ENCODE measurements around the gene FAM120B.

Gene FAM120B

GRCh38 chr6:170292407-170293158 is 14.0 kb upstream of the FAM120B start:
- no peaks in the 10 kb centered on the region for H3K9me3 ChIP-seq (ENCODE audit: low read depth, low read length)
- no peaks in the 10 kb centered on the region for H3K36me3 ChIP-seq (ENCODE audit: insufficient read depth, low read length)
- TF ChIP-seq EZH2 (IDR thresholded peaks at IDR 0.05) (no peak), POLR2AphosphoS5 (IDR thresholded peaks at IDR 0.05; ENCODE audit: borderline replicate concordance, low read depth, low read length) (no peak), FOXP2 (optimal IDR thresholded peaks at IDR 0.05; ENCODE audit: control extremely low read depth, extremely low read length, insufficient read depth) (no peak)
- H3K4me3 ChIP-seq: peak overlapping the region; percentile 48; the same call in 1 of the 2 replicates
- no peak overlapping the region for H3K9ac ChIP-seq (ENCODE audit: insufficient read length)
- H3K27ac ChIP-seq: no peak overlapping the region
- DNase-seq (ENCODE audit: low read depth, low spot score): no peak

GRCh38 chr6:170293341-170294231 is 13.0 kb upstream of the FAM120B start:
- TF ChIP-seq EZH2 (IDR thresholded peaks at IDR 0.05) (peak; percentile 31), FOXP2 (optimal IDR thresholded peaks at IDR 0.05; ENCODE audit: control extremely low read depth, extremely low read length, insufficient read depth) (no peak)
- no peak overlapping the region for H3K9ac ChIP-seq (ENCODE audit: insufficient read length)
- H3K27ac ChIP-seq: no peak overlapping the region
- DNase-seq (ENCODE audit: low read depth, low spot score): no peak
- peak overlapping the region; percentile 48; the same call in 1 of the 2 replicates for H3K4me3 ChIP-seq
- no peaks in the 10 kb centered on the region for H3K9me3 ChIP-seq (ENCODE audit: low read depth, low read length)
- no peaks in the 10 kb centered on the region for H3K36me3 ChIP-seq (ENCODE audit: insufficient read depth, low read length)

GRCh38 chr6:170294298-170294730 is 12.2 kb upstream of the FAM120B start:
- no peak for DNase-seq (ENCODE audit: low read depth, low spot score)
- Histone ChIP-seq H3K9me3 (ENCODE audit: low read depth, low read length) (no peaks in the 10 kb centered on the region), H3K36me3 (ENCODE audit: insufficient read depth, low read length) (no peaks in the 10 kb centered on the region), H3K27ac (no peak overlapping the region), H3K4me3 (no peak overlapping the region), H3K9ac (ENCODE audit: insufficient read length) (no peak overlapping the region)
- TF ChIP-seq FOXP2 (optimal IDR thresholded peaks at IDR 0.05; ENCODE audit: control extremely low read depth, extremely low read length, insufficient read depth) (no peak), POLR2AphosphoS5 (IDR thresholded peaks at IDR 0.05; ENCODE audit: borderline replicate concordance, low read depth, low read length) (no peak), EZH2 (IDR thresholded peaks at IDR 0.05) (no peak)

- Histone ChIP-seq H3K9me3 (ENCODE audit: low read depth, low read length) (no peaks in the 10 kb centered on the region), H3K4me3 (peak overlapping the region; percentile 68), H3K27ac (no peak overlapping the region), H3K9ac (ENCODE audit: insufficient read length) (peak overlapping the region; percentile 39), H3K36me3 (ENCODE audit: insufficient read depth, low read length) (no peaks in the 10 kb centered on the region)
- no peak for DNase-seq (ENCODE audit: low read depth, low spot score)
- peak; percentile 77 for TF ChIP-seq EZH2 (IDR thresholded peaks at IDR 0.05)
- no peak for TF ChIP-seq POLR2AphosphoS5 (IDR thresholded peaks at IDR 0.05; ENCODE audit: borderline replicate concordance, low read depth, low read length)
These were observed 11.6 kb upstream of the FAM120B start for GRCh38 chr6:170294813-170295509.

GRCh38 chr6:170295510-170296422 is 10.8 kb upstream of the FAM120B start:
- H3K9ac ChIP-seq (ENCODE audit: insufficient read length): peak overlapping the region; percentile 39
- no peak for TF ChIP-seq EZH2 (IDR thresholded peaks at IDR 0.05)
- no peak for TF ChIP-seq POLR2AphosphoS5 (IDR thresholded peaks at IDR 0.05; ENCODE audit: borderline replicate concordance, low read depth, low read length)
- no peak for TF ChIP-seq FOXP2 (optimal IDR thresholded peaks at IDR 0.05; ENCODE audit: control extremely low read depth, extremely low read length, insufficient read depth)
- H3K36me3 ChIP-seq (ENCODE audit: insufficient read depth, low read length): no peaks in the 10 kb centered on the region
- DNase-seq (ENCODE audit: low read depth, low spot score): no peak
- H3K9me3 ChIP-seq (ENCODE audit: low read depth, low read length): no peaks in the 10 kb centered on the region
- no peak overlapping the region for H3K27ac ChIP-seq
- H3K4me3 ChIP-seq: peak overlapping the region; percentile 68

GRCh38 chr6:170296423-170296745 is 10.2 kb upstream of the FAM120B start:
- TF ChIP-seq POLR2AphosphoS5 (IDR thresholded peaks at IDR 0.05; ENCODE audit: borderline replicate concordance, low read depth, low read length) (no peak), EZH2 (IDR thresholded peaks at IDR 0.05) (no peak), FOXP2 (optimal IDR thresholded peaks at IDR 0.05; ENCODE audit: control extremely low read depth, extremely low read length, insufficient read depth) (no peak)
- Histone ChIP-seq H3K4me3 (peak overlapping the region; percentile 68), H3K9me3 (ENCODE audit: low read depth, low read length) (no peaks in the 10 kb centered on the region), H3K27ac (no peak overlapping the region), H3K9ac (ENCODE audit: insufficient read length) (no peak overlapping the region), H3K36me3 (ENCODE audit: insufficient read depth, low read length) (no peaks in the 10 kb centered on the region)
- DNase-seq (ENCODE audit: low read depth, low spot score): no peak

GRCh38 chr6:170296746-170297575 is 9.6 kb upstream of the FAM120B start:
- TF ChIP-seq POLR2AphosphoS5 (IDR thresholded peaks at IDR 0.05; ENCODE audit: borderline replicate concordance, low read depth, low read length) (no peak), FOXP2 (optimal IDR thresholded peaks at IDR 0.05; ENCODE audit: control extremely low read depth, extremely low read length, insufficient read depth) (no peak)
- no peak overlapping the region for H3K9ac ChIP-seq (ENCODE audit: insufficient read length)
- no peak overlapping the region for H3K4me3 ChIP-seq

More at GRCh38 chr6:170296746-170297575, 9.6 kb upstream of the FAM120B start:
- no peaks in the 10 kb centered on the region for H3K36me3 ChIP-seq (ENCODE audit: insufficient read depth, low read length)
- H3K27ac ChIP-seq: no peak overlapping the region
- no peak for DNase-seq (ENCODE audit: low read depth, low spot score)
- no peaks in the 10 kb centered on the region for H3K9me3 ChIP-seq (ENCODE audit: low read depth, low read length)

Data from SK-N-MC (cell line).